AG10803 (cell line): ENCODE data around the gene BBX.
A peak's percentile ranks its signal among the peaks of the same experiment; 100 is the strongest.

Experiments
- DNase-seq: peaks from one replicate; pipeline ENCODE4 v3.0.0; 2010; ENCODE audit warnings: low read depth
- H3K4me3 ChIP-seq: 2 replicates; pipeline ENCODE4 v1.5.1; 2011; ENCODE audit warnings: mild to moderate bottlenecking, low read length, control low read depth
- TF ChIP-seq, protein P1 (sequence below): conservative IDR thresholded peaks from 2 replicates; pipeline ENCODE4 v1.5.1; 2011; ENCODE audit warnings: mild to moderate bottlenecking, low read length, control low read depth, inconsistent platforms

BBX gene

DNA sequence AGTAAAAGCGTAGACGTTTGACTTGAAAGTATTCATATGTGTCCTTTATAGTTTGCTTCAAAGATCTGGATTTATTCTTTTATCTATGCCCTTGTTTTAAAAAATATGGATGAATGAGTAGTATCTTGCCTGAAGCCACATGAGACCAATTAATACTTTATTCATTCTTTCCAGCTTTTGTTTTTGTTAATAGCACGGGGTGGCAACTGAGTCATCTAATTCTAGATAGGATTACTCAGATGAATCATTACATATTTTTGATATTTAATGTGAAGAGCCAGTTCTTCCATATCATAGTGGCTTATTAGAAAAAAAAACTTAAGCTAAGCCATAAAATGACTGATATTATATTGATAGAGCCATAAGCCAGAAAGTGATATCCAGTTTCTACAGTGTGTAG, 121.9 kb downstream of the BBX start:
- TF ChIP-seq, protein P1, sequence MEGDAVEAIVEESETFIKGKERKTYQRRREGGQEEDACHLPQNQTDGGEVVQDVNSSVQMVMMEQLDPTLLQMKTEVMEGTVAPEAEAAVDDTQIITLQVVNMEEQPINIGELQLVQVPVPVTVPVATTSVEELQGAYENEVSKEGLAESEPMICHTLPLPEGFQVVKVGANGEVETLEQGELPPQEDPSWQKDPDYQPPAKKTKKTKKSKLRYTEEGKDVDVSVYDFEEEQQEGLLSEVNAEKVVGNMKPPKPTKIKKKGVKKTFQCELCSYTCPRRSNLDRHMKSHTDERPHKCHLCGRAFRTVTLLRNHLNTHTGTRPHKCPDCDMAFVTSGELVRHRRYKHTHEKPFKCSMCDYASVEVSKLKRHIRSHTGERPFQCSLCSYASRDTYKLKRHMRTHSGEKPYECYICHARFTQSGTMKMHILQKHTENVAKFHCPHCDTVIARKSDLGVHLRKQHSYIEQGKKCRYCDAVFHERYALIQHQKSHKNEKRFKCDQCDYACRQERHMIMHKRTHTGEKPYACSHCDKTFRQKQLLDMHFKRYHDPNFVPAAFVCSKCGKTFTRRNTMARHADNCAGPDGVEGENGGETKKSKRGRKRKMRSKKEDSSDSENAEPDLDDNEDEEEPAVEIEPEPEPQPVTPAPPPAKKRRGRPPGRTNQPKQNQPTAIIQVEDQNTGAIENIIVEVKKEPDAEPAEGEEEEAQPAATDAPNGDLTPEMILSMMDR: no peak
- no peak overlapping the region for H3K4me3 ChIP-seq
- no peak for DNase-seq

GRCh38 chr3:107650788-107651187, 128.0 kb downstream of the BBX start:
- TF ChIP-seq, protein P1: no peak
- no peak for DNase-seq
- no peak overlapping the region for H3K4me3 ChIP-seq

DNA sequence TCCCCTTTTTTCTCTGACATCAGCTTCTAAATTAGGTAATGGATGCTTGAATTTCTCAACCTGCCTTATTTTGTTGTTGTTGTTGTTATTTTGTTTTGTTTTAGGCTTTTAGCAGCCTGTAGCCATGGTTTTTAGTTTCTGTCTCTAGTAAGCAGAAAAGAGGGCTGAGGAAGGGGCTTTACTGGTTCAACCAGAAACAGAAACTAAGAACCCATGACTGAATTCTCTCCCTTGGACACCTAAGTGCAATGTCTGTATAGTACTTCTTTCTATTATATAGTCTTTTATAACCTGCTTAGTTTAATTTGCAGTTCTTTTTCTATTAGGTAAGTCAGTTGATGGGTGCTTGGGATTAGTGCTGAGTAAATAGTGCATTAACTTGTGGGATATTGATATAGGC, 129.0 kb downstream of the BBX start:
- TF ChIP-seq, protein P1: no peak
- no peak for DNase-seq

DNA sequence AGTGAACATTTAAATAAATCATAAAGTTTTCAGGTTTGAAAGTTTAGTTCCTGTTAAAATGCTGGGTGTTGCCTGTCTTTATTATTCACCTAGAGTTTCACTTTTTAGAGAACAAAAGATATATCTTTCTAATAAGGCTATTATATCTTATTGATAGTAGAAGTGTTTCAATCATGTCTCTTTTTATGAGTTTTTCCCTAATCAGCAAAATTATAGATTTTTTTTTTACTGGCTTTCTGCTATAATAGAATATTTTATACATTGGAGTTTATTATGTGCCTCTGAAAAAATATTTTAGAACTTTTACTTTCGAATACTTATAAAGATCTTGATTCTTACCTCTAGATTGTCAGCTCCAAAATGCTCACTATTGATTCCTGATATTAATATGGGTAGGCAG, 131.5 kb downstream of the BBX start:
- TF ChIP-seq, protein P1: no peak
- no peak overlapping the region for H3K4me3 ChIP-seq
- DNase-seq: no peak

More for the DNA sequence above, 129.0 kb downstream of the BBX start:
- H3K4me3 ChIP-seq: no peak overlapping the region

DNA sequence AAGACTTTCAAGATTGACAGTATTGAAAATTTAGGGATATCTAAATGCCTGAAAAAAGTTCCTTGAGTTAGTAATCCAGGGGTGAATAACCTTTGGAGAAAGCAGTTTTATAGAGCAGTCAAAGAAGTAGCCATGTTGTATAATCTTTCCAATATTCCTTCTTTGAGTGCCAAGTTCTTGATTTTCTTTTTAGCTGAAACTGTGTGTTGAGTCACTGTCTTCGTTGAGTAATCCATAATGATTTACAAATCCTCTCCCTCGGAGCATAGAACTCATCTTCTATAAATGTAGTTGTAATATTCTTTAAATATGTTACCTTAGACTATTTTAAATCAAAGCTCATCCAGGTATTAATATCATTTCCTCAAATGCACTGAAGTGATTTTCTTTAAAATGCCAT, 135.2 kb downstream of the BBX start:
- TF ChIP-seq, protein P1: no peak

GRCh38 chr3:107660306-107660976, 137.7 kb downstream of the BBX start:
- peak; percentile 84 for DNase-seq
- TF ChIP-seq, protein P1: peak; percentile 79
- H3K4me3 ChIP-seq: no peak overlapping the region

More for the DNA sequence above, 135.2 kb downstream of the BBX start:
- DNase-seq: peak; percentile 60
- no peak overlapping the region for H3K4me3 ChIP-seq

DNA sequence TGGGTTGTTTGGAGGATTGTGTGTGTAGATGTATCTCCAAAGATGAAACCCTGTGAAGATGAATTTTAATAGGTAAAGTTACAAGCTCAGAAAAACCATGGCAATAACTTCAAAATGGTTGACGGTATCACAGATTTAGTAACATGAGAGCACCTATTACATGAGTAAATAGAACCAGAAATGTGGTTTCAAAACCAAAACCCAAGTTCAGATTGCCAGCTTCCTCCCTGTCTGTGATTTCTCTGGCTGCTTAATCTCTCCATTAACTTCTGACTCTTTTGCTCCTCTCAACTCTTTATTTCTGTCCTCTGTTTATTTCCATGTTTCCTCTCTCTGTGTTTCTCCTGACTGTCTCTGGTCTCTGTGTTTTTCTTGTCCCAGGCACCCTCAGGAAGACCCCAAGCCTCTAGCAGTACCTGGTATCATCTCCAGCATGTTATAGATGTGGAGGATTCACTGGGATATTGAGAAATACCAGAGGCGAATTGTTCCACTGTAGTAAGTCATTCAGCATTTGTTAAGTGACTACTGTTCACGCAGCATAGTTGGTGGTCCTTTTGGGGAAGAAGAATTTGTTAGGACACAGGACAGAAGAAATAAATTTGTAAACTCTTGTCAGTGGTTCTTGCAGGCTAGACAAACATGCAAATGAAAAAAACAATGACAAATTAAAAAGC, 138.8 kb downstream of the BBX start:
- peak; percentile 33 for DNase-seq
- TF ChIP-seq, protein P1: no peak
- H3K4me3 ChIP-seq: peak overlapping the region; percentile 43
